HEK293 (cell line): ENCODE measurements around the gene ACAP1.
A peak's percentile ranks its signal among the peaks of the same experiment; 100 is the strongest.

Source experiments
- EGR2 ChIP-seq: fragments of 450-650 bp; formaldehyde crosslinking; IDR thresholded peaks from 2 replicates; pipeline ENCODE4 v1.5.1; 2016; ENCODE audit warnings: low read depth, missing biosample characterization, missing genetic modification characterization
- GLI2 ChIP-seq: fragments of 450-650 bp; formaldehyde crosslinking; IDR thresholded peaks from 2 replicates; pipeline ENCODE4; 2017; ENCODE audit warnings: missing biosample characterization, missing genetic modification characterization, low read depth, borderline replicate concordance
- KLF9 ChIP-seq: fragments of 450-650 bp; formaldehyde crosslinking; IDR thresholded peaks from 2 replicates; pipeline ENCODE4 v1.5.1; 2016; ENCODE audit warnings: missing biosample characterization, missing genetic modification characterization, low read depth
- MYNN ChIP-seq: fragments of 450-650 bp; formaldehyde crosslinking; IDR thresholded peaks from 2 replicates; pipeline ENCODE4 v1.5.1; 2016; ENCODE audit warnings: missing biosample characterization, missing genetic modification characterization, borderline replicate concordance
- OVOL3 ChIP-seq: fragments of 450-650 bp; formaldehyde crosslinking; IDR thresholded peaks from 2 replicates; pipeline ENCODE4 v1.5.1; 2016; ENCODE audit warnings: missing biosample characterization, missing genetic modification characterization
- SP3 ChIP-seq: fragments of 450-650 bp; formaldehyde crosslinking; IDR thresholded peaks from 2 replicates; pipeline ENCODE4 v1.5.1; 2016; ENCODE audit warnings: missing biosample characterization, missing genetic modification characterization
- ZBTB7A ChIP-seq: fragments of 450-650 bp; formaldehyde crosslinking; IDR thresholded peaks from 2 replicates; pipeline ENCODE4 v1.5.1; 2016; ENCODE audit warnings: low read depth, missing biosample characterization, missing genetic modification characterization
- ZEB2 ChIP-seq: fragments of 450-650 bp; formaldehyde crosslinking; IDR thresholded peaks from 2 replicates; pipeline ENCODE4 v1.5.1; 2016; ENCODE audit warnings: missing biosample characterization, missing genetic modification characterization
- ZFP37 ChIP-seq: fragments of 450-650 bp; formaldehyde crosslinking; IDR thresholded peaks from 2 replicates; pipeline ENCODE4 v1.5.1; 2016; ENCODE audit warnings: missing biosample characterization, missing genetic modification characterization
- ZIC2 ChIP-seq: fragments of 450-650 bp; formaldehyde crosslinking; IDR thresholded peaks from 2 replicates; pipeline ENCODE4 v1.5.1; 2016; ENCODE audit warnings: missing biosample characterization, missing genetic modification characterization
- ZNF202 ChIP-seq: fragments of 450-650 bp; formaldehyde crosslinking; IDR thresholded peaks from 2 replicates; pipeline ENCODE4 v1.5.1; 2016; ENCODE audit warnings: missing biosample characterization, missing genetic modification characterization, borderline replicate concordance
- ZNF24 ChIP-seq: fragments of 450-650 bp; formaldehyde crosslinking; IDR thresholded peaks from 2 replicates; pipeline ENCODE4 v1.5.1; 2016; ENCODE audit warnings: missing biosample characterization, missing genetic modification characterization
- ZNF324 ChIP-seq: fragments of 450-650 bp; formaldehyde crosslinking; IDR thresholded peaks from 2 replicates; pipeline ENCODE4 v1.5.1; 2016; ENCODE audit warnings: missing biosample characterization, missing genetic modification characterization
- ZNF391 ChIP-seq: fragments of 450-650 bp; formaldehyde crosslinking; IDR thresholded peaks from 2 replicates; pipeline ENCODE4 v1.5.1; 2016; ENCODE audit warnings: low read depth, missing biosample characterization, missing genetic modification characterization, borderline replicate concordance
- ZNF404 ChIP-seq: fragments of 450-650 bp; formaldehyde crosslinking; IDR thresholded peaks from 2 replicates; pipeline ENCODE4 v1.5.1; 2017; ENCODE audit warnings: missing biosample characterization, missing genetic modification characterization
- ZNF501 ChIP-seq: fragments of 450-650 bp; formaldehyde crosslinking; IDR thresholded peaks from 2 replicates; pipeline ENCODE4 v1.5.1; 2016; ENCODE audit warnings: missing biosample characterization, missing genetic modification characterization
- ZNF555 ChIP-seq: fragments of 450-650 bp; formaldehyde crosslinking; conservative IDR thresholded peaks from 2 replicates; pipeline ENCODE4 v1.5.1; 2017; ENCODE audit warnings: missing biosample characterization, mild to moderate bottlenecking, missing genetic modification characterization, inconsistent platforms
- ZNF596 ChIP-seq: fragments of 450-650 bp; IDR thresholded peaks from 2 replicates; pipeline ENCODE4 v1.5.0; 2018; ENCODE audit warnings: missing biosample characterization, mild to moderate bottlenecking, missing genetic modification characterization, moderate library complexity
- ZNF658 ChIP-seq: fragments of 450-650 bp; formaldehyde crosslinking; IDR thresholded peaks from 2 replicates; pipeline ENCODE4; 2016; ENCODE audit warnings: missing biosample characterization, missing genetic modification characterization
- ZNF701 ChIP-seq: fragments of 450-650 bp; formaldehyde crosslinking; IDR thresholded peaks from 2 replicates; pipeline ENCODE4 v1.5.1; 2016; ENCODE audit warnings: missing biosample characterization, missing genetic modification characterization
- ZNF707 ChIP-seq: fragments of 450-650 bp; formaldehyde crosslinking; IDR thresholded peaks from 2 replicates; pipeline ENCODE4 v1.5.1; 2016; ENCODE audit warnings: missing biosample characterization, missing genetic modification characterization
- ZXDB ChIP-seq: fragments of 450-650 bp; formaldehyde crosslinking; IDR thresholded peaks from 2 replicates; pipeline ENCODE4 v1.5.1; 2016; ENCODE audit warnings: missing biosample characterization, missing genetic modification characterization
- TF ChIP-seq, protein P1 (sequence below): sonication (generic); formaldehyde crosslinking; IDR thresholded peaks from 2 replicates; pipeline ENCODE4 v1.8.1; 2022; ENCODE audit warnings: mild to moderate bottlenecking, moderate library complexity, missing genetic modification reagents
- TF ChIP-seq, protein P2 (sequence below): fragments of 450-650 bp; formaldehyde crosslinking; IDR thresholded peaks from 2 replicates; pipeline ENCODE4 v1.5.1; 2016; ENCODE audit warnings: missing biosample characterization, missing genetic modification characterization
- TF ChIP-seq, protein P3 (sequence below): fragments of 450-650 bp; formaldehyde crosslinking; IDR thresholded peaks from 2 replicates; pipeline ENCODE4 v1.5.1; 2016; ENCODE audit warnings: missing biosample characterization, missing genetic modification characterization
- TF ChIP-seq, protein P4 (sequence below): fragments of 450-650 bp; formaldehyde crosslinking; IDR thresholded peaks from 2 replicates; pipeline ENCODE4 v1.5.0; 2017; ENCODE audit warnings: missing biosample characterization, missing genetic modification characterization, borderline replicate concordance
- TF ChIP-seq, protein P5 (sequence below): fragments of 450-650 bp; formaldehyde crosslinking; IDR thresholded peaks from 2 replicates; pipeline ENCODE4 v1.5.1; 2016; ENCODE audit warnings: missing biosample characterization, missing genetic modification characterization
- TF ChIP-seq, protein P6 (sequence below): fragments of 450-650 bp; formaldehyde crosslinking; IDR thresholded peaks from 2 replicates; pipeline ENCODE4 v1.5.1; 2016; ENCODE audit warnings: missing biosample characterization, missing genetic modification characterization

The ACAP1 gene

DNA sequence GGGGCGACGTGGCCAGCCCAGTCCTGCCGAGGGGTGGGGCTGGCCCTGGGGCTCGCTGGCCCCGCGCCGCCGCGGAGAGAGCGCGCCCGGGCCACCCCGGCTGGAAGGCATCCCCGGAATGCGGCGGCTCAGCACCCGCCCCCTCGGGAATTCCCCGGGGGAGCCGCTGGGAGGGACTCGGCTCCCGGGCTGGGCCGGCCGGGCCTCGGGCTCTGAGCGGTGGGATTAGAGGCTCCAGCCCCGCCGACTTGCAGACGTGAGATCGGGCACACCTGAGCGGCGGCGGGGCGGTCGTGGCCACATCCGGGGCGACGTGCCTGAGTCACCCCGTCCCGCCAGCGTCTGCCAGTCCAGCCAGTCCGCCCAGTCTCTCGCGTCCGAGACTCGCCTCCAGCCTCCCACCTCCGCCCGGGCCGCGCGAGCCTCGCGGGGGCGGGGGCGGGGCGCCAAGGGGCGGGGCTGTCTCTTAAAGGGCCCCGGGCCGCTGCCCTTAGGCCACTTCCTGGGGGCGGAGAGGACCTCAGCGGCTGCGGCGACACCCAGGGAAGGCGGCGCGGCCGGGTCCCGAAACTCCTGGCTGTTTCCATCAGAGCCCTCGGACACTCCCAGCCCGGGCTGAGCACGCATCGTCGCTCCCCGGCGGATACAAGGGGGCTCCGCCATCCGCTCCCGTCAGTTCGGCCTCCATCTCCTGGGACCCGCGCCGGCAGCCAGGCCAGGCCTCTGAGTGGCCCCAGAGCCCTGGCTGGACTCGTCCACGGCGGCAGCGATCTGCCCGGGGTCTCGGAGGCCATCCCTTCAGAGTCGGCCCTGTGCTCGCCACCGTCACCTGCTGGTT, 15.6 kb downstream of the ACAP1 start, which contains the start of gene KCTD11 (continued):
- TF ChIP-seq, protein P1, sequence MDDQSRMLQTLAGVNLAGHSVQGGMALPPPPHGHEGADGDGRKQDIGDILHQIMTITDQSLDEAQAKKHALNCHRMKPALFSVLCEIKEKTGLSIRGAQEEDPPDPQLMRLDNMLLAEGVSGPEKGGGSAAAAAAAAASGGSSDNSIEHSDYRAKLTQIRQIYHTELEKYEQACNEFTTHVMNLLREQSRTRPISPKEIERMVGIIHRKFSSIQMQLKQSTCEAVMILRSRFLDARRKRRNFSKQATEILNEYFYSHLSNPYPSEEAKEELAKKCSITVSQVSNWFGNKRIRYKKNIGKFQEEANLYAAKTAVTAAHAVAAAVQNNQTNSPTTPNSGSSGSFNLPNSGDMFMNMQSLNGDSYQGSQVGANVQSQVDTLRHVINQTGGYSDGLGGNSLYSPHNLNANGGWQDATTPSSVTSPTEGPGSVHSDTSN (CRISPR knock-in tag) = 0 out of 2 replicates have a peak, but pooled peaks have one; percentile 39
- TF ChIP-seq ZEB2 (tag by site-specific recombination) = peak; percentile 78
- no peak for TF ChIP-seq ZNF658
- TF ChIP-seq, protein P2, sequence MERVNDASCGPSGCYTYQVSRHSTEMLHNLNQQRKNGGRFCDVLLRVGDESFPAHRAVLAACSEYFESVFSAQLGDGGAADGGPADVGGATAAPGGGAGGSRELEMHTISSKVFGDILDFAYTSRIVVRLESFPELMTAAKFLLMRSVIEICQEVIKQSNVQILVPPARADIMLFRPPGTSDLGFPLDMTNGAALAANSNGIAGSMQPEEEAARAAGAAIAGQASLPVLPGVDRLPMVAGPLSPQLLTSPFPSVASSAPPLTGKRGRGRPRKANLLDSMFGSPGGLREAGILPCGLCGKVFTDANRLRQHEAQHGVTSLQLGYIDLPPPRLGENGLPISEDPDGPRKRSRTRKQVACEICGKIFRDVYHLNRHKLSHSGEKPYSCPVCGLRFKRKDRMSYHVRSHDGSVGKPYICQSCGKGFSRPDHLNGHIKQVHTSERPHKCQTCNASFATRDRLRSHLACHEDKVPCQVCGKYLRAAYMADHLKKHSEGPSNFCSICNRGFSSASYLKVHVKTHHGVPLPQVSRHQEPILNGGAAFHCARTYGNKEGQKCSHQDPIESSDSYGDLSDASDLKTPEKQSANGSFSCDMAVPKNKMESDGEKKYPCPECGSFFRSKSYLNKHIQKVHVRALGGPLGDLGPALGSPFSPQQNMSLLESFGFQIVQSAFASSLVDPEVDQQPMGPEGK = peak; percentile 71; the same call in 1 of the 2 replicates
- TF ChIP-seq SP3 (tag by site-specific recombination) = peak; percentile 86
- TF ChIP-seq ZNF707 (tag by site-specific recombination) = no peak
- TF ChIP-seq, protein P3, sequence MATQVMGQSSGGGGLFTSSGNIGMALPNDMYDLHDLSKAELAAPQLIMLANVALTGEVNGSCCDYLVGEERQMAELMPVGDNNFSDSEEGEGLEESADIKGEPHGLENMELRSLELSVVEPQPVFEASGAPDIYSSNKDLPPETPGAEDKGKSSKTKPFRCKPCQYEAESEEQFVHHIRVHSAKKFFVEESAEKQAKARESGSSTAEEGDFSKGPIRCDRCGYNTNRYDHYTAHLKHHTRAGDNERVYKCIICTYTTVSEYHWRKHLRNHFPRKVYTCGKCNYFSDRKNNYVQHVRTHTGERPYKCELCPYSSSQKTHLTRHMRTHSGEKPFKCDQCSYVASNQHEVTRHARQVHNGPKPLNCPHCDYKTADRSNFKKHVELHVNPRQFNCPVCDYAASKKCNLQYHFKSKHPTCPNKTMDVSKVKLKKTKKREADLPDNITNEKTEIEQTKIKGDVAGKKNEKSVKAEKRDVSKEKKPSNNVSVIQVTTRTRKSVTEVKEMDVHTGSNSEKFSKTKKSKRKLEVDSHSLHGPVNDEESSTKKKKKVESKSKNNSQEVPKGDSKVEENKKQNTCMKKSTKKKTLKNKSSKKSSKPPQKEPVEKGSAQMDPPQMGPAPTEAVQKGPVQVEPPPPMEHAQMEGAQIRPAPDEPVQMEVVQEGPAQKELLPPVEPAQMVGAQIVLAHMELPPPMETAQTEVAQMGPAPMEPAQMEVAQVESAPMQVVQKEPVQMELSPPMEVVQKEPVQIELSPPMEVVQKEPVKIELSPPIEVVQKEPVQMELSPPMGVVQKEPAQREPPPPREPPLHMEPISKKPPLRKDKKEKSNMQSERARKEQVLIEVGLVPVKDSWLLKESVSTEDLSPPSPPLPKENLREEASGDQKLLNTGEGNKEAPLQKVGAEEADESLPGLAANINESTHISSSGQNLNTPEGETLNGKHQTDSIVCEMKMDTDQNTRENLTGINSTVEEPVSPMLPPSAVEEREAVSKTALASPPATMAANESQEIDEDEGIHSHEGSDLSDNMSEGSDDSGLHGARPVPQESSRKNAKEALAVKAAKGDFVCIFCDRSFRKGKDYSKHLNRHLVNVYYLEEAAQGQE (tag by site-specific recombination) = no peak
- no peak; the same call in 1 of the 2 replicates for TF ChIP-seq ZNF324 (tag by site-specific recombination)
- no peak for TF ChIP-seq OVOL3 (tag by site-specific recombination)
- no peak for TF ChIP-seq ZNF596 (tag by site-specific recombination)
- TF ChIP-seq, protein P4, sequence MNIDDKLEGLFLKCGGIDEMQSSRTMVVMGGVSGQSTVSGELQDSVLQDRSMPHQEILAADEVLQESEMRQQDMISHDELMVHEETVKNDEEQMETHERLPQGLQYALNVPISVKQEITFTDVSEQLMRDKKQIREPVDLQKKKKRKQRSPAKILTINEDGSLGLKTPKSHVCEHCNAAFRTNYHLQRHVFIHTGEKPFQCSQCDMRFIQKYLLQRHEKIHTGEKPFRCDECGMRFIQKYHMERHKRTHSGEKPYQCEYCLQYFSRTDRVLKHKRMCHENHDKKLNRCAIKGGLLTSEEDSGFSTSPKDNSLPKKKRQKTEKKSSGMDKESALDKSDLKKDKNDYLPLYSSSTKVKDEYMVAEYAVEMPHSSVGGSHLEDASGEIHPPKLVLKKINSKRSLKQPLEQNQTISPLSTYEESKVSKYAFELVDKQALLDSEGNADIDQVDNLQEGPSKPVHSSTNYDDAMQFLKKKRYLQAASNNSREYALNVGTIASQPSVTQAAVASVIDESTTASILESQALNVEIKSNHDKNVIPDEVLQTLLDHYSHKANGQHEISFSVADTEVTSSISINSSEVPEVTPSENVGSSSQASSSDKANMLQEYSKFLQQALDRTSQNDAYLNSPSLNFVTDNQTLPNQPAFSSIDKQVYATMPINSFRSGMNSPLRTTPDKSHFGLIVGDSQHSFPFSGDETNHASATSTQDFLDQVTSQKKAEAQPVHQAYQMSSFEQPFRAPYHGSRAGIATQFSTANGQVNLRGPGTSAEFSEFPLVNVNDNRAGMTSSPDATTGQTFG (tag by site-specific recombination) = no peak
- no peak for TF ChIP-seq ZNF555 (tag by site-specific recombination)
- no peak for TF ChIP-seq ZIC2 (tag by site-specific recombination)
- TF ChIP-seq, protein P5, sequence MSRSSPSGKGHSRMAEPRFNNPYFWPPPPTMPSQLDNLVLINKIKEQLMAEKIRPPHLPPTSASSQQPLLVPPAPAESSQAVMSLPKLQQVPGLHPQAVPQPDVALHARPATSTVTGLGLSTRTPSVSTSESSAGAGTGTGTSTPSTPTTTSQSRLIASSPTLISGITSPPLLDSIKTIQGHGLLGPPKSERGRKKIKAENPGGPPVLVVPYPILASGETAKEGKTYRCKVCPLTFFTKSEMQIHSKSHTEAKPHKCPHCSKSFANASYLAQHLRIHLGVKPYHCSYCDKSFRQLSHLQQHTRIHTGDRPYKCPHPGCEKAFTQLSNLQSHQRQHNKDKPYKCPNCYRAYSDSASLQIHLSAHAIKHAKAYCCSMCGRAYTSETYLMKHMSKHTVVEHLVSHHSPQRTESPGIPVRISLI = no peak
- TF ChIP-seq ZNF701 (tag by site-specific recombination) = no peak
- no peak for TF ChIP-seq GLI2 (tag by site-specific recombination)
- TF ChIP-seq ZFP37 (tag by site-specific recombination) = no peak
- no peak for TF ChIP-seq ZNF501 (tag by site-specific recombination)
- no peak for TF ChIP-seq ZNF391
- no peak; the same call in 1 of the 2 replicates for TF ChIP-seq ZXDB
- no peak for TF ChIP-seq ZNF24 (tag by site-specific recombination)
- no peak for TF ChIP-seq ZNF202 (tag by site-specific recombination)
- TF ChIP-seq KLF9 = peak; percentile 91
- peak; percentile 93 for TF ChIP-seq EGR2
- TF ChIP-seq ZNF404 (tag by site-specific recombination) = no peak
- no peak for TF ChIP-seq MYNN (tag by site-specific recombination)
- TF ChIP-seq, protein P6, sequence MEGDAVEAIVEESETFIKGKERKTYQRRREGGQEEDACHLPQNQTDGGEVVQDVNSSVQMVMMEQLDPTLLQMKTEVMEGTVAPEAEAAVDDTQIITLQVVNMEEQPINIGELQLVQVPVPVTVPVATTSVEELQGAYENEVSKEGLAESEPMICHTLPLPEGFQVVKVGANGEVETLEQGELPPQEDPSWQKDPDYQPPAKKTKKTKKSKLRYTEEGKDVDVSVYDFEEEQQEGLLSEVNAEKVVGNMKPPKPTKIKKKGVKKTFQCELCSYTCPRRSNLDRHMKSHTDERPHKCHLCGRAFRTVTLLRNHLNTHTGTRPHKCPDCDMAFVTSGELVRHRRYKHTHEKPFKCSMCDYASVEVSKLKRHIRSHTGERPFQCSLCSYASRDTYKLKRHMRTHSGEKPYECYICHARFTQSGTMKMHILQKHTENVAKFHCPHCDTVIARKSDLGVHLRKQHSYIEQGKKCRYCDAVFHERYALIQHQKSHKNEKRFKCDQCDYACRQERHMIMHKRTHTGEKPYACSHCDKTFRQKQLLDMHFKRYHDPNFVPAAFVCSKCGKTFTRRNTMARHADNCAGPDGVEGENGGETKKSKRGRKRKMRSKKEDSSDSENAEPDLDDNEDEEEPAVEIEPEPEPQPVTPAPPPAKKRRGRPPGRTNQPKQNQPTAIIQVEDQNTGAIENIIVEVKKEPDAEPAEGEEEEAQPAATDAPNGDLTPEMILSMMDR (tag by site-specific recombination) = peak; percentile 85
- TF ChIP-seq ZBTB7A = no peak
